Esophagus muscularis mucosa (tissue), 4 donors: Measurements from ENCODE around the gene PTPN4.

ENCODE experiments used
- CTCF ChIP-seq, 3 experiments: fragments of 200-600 bp in 2 of 3; fragments of 450-650 bp in 1 of 3; sonication (generic) in 2 of 3; IDR thresholded peaks; one replicate each; pipeline ENCODE4 v1.5.1; 2017 to 2019; ENCODE audit warnings: antibody characterized with exemption in 3 of 3, mild to moderate bottlenecking in 2 of 3, moderate library complexity in 1 of 3
- EP300 ChIP-seq: sonication (generic); formaldehyde crosslinking; IDR thresholded peaks from one replicate; pipeline ENCODE4 v1.6.1; 2017; ENCODE audit warnings: antibody characterized with exemption
- POLR2A ChIP-seq: fragments of 450-650 bp; IDR thresholded peaks from one replicate; pipeline ENCODE4 v1.6.1; 2017; ENCODE audit warnings: antibody characterized with exemption, moderate library complexity, mild to moderate bottlenecking, low read depth
- POLR2AphosphoS5 ChIP-seq, 2 donors: sonication (generic); formaldehyde crosslinking; IDR thresholded peaks; one replicate each; pipeline ENCODE4 v1.6.1; 2017; ENCODE audit warnings: antibody characterized with exemption in 2 of 2

GRCh38 chr2:119838179-119838578 lies 78.5 kb downstream of the PTPN4 start:
- no peak for TF ChIP-seq CTCF (IDR thresholded peaks at IDR 0.05)
- TF ChIP-seq POLR2AphosphoS5 (IDR thresholded peaks at IDR 0.05): no peak
- TF ChIP-seq POLR2A: no peak
- TF ChIP-seq EP300: no peak
